GM19463 (cell line): Measurements from ENCODE around the gene RAF1.
"Not testable (repeated sequence)": the region's sequence is repeated elsewhere in the genome, so short reads cannot be mapped to it uniquely, and the experiment has no call there.

Source experiments
- ATAC-seq: cut with Tn5 transposase; IDR thresholded peaks from one replicate; pipeline ENCODE4 v1.9.1; 2021; ENCODE audit warnings: mild to moderate bottlenecking, moderate library complexity; ENCODE audit not compliant: unreplicated experiment

RAF1 gene

GRCh38 chr3:12663936-12664908 lies at the start of gene RAF1:
TSS of gene RAF1 (minus strand) at chr3:12664117. CDS start at chr3:12618721, 45,396 bp downstream.
- ATAC-seq, result peak; percentile 94

GRCh38 chr3:12710062-12710461 lies 46.1 kb upstream of the RAF1 start:
- no peak for ATAC-seq

DNA sequence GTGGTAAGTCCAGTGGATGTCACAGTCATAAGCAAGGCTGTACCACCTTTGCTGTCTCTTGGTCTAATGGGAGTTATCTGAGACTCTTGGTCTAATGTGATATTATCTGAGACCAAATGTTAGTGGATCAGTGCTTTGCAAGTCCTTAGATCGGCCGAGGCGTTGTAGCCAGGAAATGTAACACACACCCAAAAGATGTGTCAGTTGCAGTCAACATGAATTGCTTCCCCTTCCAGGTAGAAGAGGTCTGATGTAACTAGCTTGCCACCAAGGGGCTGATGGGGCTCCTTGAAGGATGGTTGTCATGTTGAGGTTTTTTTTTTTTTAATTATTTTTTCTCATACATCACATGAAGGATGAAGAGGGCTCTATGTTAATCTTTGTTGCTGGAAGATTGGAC lies 45.4 kb upstream of the RAF1 start:
- ATAC-seq, result no peak

- ATAC-seq, result no peak
Measured at GRCh38 chr3:12708584-12709192, 44.8 kb upstream of the RAF1 start.

DNA sequence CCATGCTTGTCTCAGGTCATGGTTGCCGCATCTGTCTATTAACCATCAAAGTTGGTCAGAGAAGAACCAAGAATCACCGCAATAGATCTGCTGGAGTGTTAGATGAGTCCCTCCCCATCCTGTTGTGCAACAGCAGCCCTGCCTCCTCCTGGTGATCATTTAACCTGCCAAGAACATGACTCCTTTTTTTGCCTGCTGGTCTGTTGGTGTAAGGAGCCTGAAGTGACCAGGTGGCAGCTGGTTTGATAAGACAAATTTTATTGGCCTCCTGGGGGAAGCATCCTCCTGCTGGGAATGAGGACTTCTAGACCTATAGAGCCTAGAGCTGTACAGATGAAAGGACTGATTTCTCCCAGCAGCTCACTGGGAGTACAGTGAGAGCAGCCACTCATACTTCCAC lies 43.5 kb upstream of the RAF1 start:
- ATAC-seq, result no peak

DNA sequence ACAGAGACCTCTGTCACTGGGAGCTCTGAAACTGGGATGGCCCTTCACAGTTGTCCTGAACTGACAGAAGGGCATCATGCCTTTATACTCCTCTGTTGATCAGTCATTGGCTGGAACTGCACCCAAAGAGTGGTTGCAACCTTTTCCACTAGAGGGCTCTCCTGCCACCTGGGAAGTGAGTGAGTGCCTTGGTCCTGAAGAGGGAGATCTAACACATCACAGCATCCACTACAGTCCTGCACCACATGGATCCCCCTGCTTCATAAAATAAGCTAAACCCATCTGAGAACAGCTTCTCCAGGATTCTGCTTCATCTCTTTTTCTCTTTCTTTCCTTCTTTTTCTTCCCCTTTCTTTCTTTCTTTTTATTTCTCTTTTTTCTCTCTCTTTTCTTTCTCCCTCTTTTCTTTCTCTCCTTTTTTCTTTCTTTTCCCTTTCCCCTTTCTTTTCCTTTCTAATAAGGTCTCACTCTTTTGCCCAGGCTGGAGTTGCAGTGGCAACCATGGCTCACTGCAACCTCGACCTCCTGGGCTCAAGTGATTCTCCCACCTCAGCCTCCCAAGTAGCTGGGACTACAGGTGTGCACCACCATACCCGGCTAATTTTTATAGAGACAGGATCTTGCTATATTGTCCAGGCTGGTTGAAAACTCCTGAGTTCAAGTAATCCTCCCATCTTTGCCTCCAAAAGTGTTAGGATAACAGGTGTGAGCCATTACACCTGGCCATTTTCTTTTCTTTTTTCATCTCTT lies 42.8 kb upstream of the RAF1 start:
- ATAC-seq, result peak; percentile 90

DNA sequence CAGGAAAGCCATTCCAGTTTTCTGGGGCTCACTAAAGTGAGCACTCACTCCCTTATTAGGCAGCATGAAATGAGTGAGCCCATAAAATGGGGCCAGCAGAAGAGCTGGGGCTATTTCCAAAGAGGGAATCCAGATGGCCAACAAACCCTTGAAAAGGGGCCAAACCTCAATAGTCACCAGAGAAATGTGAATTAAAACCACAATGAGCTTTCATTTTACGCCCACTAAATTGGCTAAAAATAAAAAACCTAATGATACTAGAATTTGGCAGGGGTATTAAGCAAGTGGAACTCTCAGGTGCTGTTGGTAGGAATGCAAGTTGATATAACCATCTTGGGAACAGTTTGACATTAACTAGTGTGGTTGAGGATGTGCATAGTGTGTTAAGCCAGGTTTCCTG lies 42.1 kb upstream of the RAF1 start:
- ATAC-seq, result no peak

DNA sequence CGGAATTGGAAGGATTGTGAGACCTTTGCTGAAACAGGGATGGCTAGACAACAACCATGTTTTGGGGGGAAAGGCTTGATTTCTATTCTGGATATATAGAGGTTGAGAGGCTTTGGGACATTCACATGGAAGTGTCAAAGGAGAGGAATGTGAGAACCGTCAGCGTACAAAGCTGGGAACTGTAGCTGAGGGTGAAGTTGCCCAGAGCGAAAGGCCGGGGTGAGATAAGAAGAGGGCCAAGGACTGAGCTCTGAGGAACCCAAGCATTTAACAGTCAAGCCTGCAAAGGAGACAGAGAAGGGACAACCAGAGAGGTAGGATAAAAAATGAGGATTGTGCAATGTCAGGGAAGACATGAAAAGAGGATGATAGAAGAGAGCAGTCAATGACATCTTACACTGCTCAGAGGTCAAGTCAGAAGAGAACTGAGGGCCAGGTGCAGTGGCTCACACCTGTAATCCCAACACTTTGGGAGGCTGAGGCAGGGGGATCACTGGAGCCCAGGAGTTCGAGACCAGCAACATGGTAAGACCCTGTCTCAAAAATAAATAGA lies 41.5 kb upstream of the RAF1 start:
- ATAC-seq, result no peak

- no peak for ATAC-seq
Measured at GRCh38 chr3:12702501-12702900, 38.6 kb upstream of the RAF1 start.

DNA sequence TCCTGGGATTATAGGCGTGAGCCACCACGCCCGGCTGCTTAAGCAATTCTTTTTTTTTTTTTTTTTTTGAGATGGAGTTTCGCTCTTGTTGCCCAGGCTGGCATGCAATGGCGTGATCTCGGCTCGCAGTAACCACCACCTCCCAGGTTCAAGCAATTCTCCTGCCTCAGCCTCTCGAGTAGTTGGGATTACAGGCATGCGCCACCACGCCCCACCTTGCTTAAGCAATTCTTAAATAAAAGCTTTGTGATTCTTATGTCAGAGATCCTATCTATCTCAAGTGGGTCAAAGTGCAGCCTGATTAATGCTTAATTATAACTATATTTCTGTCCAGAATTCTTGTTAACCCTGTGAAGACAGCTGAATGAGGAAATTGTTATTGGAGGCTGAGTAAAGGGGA lies 37.7 kb upstream of the RAF1 start:
- not testable (repeated sequence) for ATAC-seq

GRCh38 chr3:12700800-12701199 lies 36.9 kb upstream of the RAF1 start:
- ATAC-seq, result no peak

- no peak for ATAC-seq
Measured at GRCh38 chr3:12695916-12696315, 32.0 kb upstream of the RAF1 start.

GRCh38 chr3:12695112-12695511 lies 31.2 kb upstream of the RAF1 start:
- ATAC-seq, result no peak

GRCh38 chr3:12692444-12692843 lies 28.5 kb upstream of the RAF1 start:
- ATAC-seq, result no peak

DNA sequence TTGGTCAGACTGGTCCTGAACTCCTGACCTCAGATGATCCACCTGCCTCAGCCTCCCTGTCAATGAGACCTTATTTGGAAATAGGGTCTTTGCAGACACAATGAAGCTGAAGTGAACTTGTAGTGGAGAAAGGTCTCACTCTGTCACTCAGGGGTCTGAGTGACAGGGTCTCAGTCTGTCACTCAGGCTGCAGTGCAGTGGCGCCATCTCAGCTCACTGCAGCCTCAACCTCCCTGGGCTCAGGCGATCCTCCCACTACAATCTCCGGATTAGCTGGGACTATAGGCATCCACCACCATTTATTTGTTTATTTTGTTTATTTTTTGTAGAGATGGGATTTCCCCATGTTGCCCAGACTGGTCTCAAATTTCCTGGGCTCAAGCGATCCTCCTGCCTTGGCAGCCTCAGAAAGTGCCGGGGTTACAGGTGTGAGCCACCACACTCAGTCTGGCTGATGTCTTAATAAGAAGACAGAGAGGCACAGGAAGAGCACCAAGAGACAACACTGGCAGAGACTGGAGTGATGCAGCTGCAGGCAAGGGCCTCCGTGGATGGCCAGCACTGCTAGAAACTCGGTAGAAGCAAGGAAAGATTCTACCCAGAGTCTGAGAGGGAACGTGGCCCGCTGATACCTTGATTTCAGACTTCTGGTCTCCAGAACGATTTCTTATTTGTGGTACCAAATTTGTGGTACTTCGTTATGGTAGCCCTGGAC lies 26.2 kb upstream of the RAF1 start:
- ATAC-seq, result no peak

DNA sequence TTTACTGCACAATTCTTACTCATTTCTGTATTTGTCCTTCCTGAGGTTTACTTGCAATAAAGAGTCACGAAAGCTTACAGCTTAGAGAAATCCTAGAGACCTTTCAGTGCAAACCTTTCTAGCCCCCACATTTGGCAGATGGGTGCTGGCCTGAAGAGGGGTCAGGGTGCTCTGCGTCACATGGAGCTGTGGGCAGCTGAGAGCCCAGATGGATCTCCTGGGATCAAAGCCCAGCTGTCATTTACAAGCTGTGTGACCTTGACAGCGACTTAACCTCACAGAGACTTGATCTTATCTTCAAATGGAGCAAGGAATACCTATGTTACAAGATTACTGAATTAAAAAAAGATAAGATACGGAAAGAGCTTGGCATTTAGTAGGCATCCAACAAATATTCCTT lies 24.0 kb upstream of the RAF1 start:
- ATAC-seq, result no peak

DNA sequence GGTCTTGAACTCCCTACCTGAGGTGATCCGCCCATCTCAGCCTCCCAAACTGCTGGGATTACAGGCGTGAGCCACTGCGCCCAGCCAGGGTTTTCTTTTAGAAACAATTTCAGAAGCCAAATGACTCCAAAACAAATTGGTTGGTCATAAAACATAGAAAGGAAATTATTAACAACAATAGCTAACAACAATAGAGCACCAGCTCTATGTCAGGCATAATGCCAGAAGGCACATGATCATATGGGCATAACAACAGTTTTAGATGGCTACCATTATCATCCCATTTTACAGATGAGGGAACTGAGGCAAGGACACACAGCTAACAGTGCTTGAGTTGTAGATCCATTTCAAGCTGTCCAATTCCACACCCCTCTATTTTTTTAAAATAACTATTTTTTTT lies 22.2 kb upstream of the RAF1 start:
- ATAC-seq, result no peak

DNA sequence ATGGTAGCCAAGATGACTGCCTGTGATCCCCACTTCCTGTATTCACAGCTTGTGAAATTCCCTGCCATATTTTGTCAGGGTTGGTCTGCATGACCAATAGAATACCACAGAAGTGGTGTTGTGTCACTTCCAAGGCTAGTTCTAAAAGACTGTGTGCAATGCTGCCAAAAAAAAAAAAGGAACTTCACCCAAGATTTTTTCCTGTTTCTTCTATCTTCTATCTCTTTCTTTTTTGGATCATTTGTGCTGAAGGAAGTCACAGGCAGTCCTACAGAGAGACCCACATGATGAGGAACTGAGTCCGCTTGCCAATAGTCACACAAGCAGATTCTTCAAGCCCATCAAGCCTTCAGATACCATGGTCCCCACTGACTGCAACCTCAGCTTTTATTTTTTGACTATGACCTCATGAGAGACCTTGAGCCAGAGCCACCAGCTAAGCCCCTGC lies 18.1 kb upstream of the RAF1 start:
- ATAC-seq, result no peak

- no peak for ATAC-seq
Measured at GRCh38 chr3:12681089-12681942, 17.4 kb upstream of the RAF1 start.

- ATAC-seq, result no peak
Measured at GRCh38 chr3:12679468-12679867, 15.6 kb upstream of the RAF1 start.
